ENCODE measurements around the gene PRDM15. TPM values are rescaled to one million over a fixed set of nuclear protein-coding genes. Genes with fewer than 3 reads are reported as not detected.

The PRDM15 gene
- total RNA-seq, 5 donors from 2014 or later (not counting 1 experiment from before 2014, with no cell fraction given): 17.8 to 22.0 (median 20.7) TPM

DNA sequence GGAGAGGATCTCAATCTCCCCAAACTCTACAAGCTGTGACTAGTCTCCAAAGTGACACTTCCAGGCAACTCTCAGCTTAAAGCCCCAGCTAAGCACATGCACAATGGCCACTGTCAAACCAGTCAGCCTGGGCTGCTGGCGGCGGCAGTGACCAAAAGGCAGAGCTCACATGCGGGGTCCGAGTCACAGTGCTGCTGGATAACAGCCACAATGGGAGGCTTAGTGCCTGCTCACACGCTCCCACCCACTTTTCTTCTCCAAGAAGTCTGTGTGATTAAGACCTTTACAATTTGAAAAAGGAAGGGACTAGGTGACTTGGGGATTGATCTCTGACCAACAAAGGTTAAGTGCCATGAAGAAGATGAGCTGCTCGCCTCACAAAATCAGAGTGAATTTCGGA, 129.1 kb downstream of the PRDM15 start:
- peaks cover 0 to 4% of the 10 kb centered on the region in 2 donors for H3K36me3 ChIP-seq (ENCODE audit: control insufficient read depth in 2 of 2, extremely low read depth in 1 of 2, insufficient read depth in 1 of 2, low read length in 1 of 2)
- 87% methylated on average over 4 of the region's 7 CpGs for WGBS (ENCODE audit: insufficient coverage)
- Mint-ChIP-seq H3K27me3 (no peaks in the 10 kb centered on the region), H3K36me3 (no peaks in the 10 kb centered on the region), H3K27ac (no peak overlapping the region), H3K9me3 (no peaks in the 10 kb centered on the region), H3K4me3 (no peak overlapping the region), H3K4me1 (no peaks in the 10 kb centered on the region)
- no peaks in the 10 kb centered on the region for H3K4me1 ChIP-seq (ENCODE audit: control insufficient read depth in 1 of 2, extremely low read depth in 1 of 2, insufficient read depth in 2 of 2, low read length in 2 of 2)
- DNase-seq: no peak
- H3K4me3 ChIP-seq (ENCODE audit: control insufficient read depth in 1 of 2, extremely low read depth in 1 of 2, low read length in 1 of 2): no peak overlapping the region
- no peak for ATAC-seq (replicated peaks in 1 of 4)
- POLR2A ChIA-PET: no interaction called here
- no peak overlapping the region for H3K27ac ChIP-seq (ENCODE audit: low read length)
- H3K9me3 ChIP-seq: no peaks in the 10 kb centered on the region
- peaks cover 0 to 22% of the 10 kb centered on the region in 2 experiments for H3K27me3 ChIP-seq (replicated peaks in 1 of 2; ENCODE audit: control insufficient read depth in 2 of 2, extremely low read depth in 1 of 2, insufficient read depth in 2 of 2, low read length in 1 of 2)
- CTCF ChIA-PET: no interaction called here

DNA sequence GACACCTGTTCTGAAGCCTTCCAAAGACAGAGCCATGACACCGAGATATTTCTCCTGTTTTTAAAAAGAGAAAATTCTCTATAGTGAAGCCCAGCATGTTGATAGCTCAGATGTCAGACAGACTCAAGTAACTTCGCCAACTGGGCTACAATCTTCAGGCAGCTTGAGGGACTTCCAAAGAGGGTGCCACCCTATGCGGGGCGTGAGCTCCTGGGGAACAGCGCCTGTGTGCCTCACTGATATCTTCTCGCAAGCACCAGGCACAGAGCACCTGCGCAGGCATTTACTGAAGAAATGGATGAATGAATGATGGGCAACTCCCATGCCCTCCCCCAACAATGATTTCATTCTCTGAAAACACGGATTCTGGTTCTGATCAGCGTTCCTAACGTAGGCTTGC, 129.9 kb downstream of the PRDM15 start:
- ChIA-PET POLR2A (no interaction called here), CTCF (no interaction called here)
- Mint-ChIP-seq H3K4me1 (no peaks in the 10 kb centered on the region), H3K9me3 (no peaks in the 10 kb centered on the region), H3K36me3 (no peaks in the 10 kb centered on the region), H3K4me3 (no peak overlapping the region), H3K27me3 (no peaks in the 10 kb centered on the region), H3K27ac (no peak overlapping the region)
- ATAC-seq (replicated peaks in 1 of 4) (no peak), DNase-seq (no peak)
- Histone ChIP-seq H3K9me3 (no peaks in the 10 kb centered on the region), H3K4me1 (ENCODE audit: control insufficient read depth in 1 of 2, extremely low read depth in 1 of 2, insufficient read depth in 2 of 2, low read length in 2 of 2) (no peaks in the 10 kb centered on the region), H3K27me3 (replicated peaks in 1 of 2; ENCODE audit: control insufficient read depth in 2 of 2, extremely low read depth in 1 of 2, insufficient read depth in 2 of 2, low read length in 1 of 2) (peaks cover 0 to 16% of the 10 kb centered on the region in 2 experiments), H3K4me3 (ENCODE audit: control insufficient read depth in 1 of 2, extremely low read depth in 1 of 2, low read length in 1 of 2) (no peak overlapping the region), H3K27ac (ENCODE audit: low read length) (no peak overlapping the region), H3K36me3 (ENCODE audit: control insufficient read depth in 2 of 2, extremely low read depth in 1 of 2, insufficient read depth in 1 of 2, low read length in 1 of 2) (peaks cover 0 to 4% of the 10 kb centered on the region in 2 donors)
- WGBS (ENCODE audit: insufficient coverage): 82% methylated on average over 2 of the region's 10 CpGs

Other genes starting within 250 kb of the PRDM15 start
- 1 to 10 TPM in 2 of 5 donors, under 1 TPM in 3; 0.30 to 2.1 (median 0.63) TPM for gene RIPK4, start 112.3 kb downstream of the PRDM15 start, total RNA-seq
- 10 to 100 TPM in 1 of 5 donors, 1 to 10 TPM in 4; 7.7 to 15.0 (median 9.5) TPM for gene C2CD2, start 74.7 kb upstream of the PRDM15 start, total RNA-seq
- gene ZBTB21, start 131.0 kb upstream of the PRDM15 start, total RNA-seq: 100 to 1,000 TPM in 2 of 5 donors, 10 to 100 TPM in 3; 17.6 to 119 (median 25.9) TPM
- gene UMODL1, start 192.0 kb upstream of the PRDM15 start, total RNA-seq: under 1 TPM; 0.16 to 0.99 (median 0.82) TPM